HFF-Myc (cell line): ENCODE measurements around the gene IFT122.

ENCODE experiments used
- DNase-seq: peaks from one replicate; pipeline ENCODE4 v3.0.0-alpha.2; 2011; ENCODE audit warnings: low read depth; ENCODE audit errors: extremely low read depth
- H3K4me3 ChIP-seq: replicated peaks from 2 replicates; pipeline ENCODE4 v1.5.1; 2011; ENCODE audit warnings: low read depth, mild to moderate bottlenecking, control low read depth, low read length
- CTCF ChIP-seq: IDR thresholded peaks from 2 replicates; pipeline ENCODE4 v1.5.1; 2012; ENCODE audit warnings: mild to moderate bottlenecking, low read depth, low read length, control low read depth; ENCODE audit errors: missing control alignments

IFT122 gene

GRCh38 chr3:129441215-129441614 lies 1.2 kb downstream of the IFT122 start:
- no peak for TF ChIP-seq CTCF
- no peak for DNase-seq
- peak overlapping the region; percentile 90 for H3K4me3 ChIP-seq

DNA sequence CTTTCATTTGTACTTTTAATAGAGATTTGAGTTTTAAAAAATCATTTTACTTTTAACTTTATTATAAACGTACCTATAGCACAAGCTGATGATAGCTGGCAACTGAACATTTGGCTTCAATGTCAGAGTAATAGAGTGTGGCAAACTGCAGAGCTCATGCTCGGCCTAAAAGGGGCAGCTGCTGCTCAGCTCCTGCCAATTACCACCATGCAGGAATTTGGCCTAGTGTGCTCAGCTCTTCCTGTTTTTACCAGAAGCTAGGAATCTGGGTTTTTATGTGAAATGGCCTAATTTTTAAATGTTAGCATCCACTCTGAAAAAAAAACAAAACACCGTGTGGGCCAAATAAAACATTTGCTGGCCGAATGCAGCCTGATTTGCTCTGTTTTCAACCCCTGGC lies 1.8 kb downstream of the IFT122 start:
- DNase-seq = no peak
- no peak for TF ChIP-seq CTCF
- peak overlapping the region; percentile 90 for H3K4me3 ChIP-seq

DNA sequence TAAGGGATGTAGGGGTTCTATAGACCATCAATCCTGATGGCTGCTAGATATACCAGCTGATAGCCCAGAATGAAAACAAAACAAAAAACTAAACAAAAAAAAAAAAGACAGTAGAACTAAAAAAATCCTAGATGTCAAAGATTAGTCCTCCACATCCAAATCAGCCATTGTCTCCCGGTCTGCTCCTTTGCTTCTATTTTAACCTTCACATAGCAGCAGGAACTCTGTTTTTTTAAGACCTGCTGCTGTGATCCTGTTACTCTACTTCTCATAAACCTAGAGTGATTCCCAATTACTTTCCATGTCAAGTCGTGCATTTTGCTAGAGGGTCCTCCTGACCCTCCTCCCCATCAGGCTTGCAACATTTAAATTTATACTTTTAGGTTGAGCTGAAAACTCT lies 2.5 kb downstream of the IFT122 start:
- peak overlapping the region; percentile 90; the same call in 1 of the 2 replicates for H3K4me3 ChIP-seq
- TF ChIP-seq CTCF = no peak
- DNase-seq = no peak

GRCh38 chr3:129442947-129443346 lies 2.9 kb downstream of the IFT122 start:
- DNase-seq = no peak
- no peak overlapping the region for H3K4me3 ChIP-seq
- TF ChIP-seq CTCF = no peak

- no peak for DNase-seq
- H3K4me3 ChIP-seq = no peak overlapping the region
- TF ChIP-seq CTCF = no peak
Observed at GRCh38 chr3:129445471-129445870, 5.4 kb downstream of the IFT122 start.

- no peak for TF ChIP-seq CTCF
- no peak for DNase-seq
- no peak overlapping the region for H3K4me3 ChIP-seq
Observed at GRCh38 chr3:129446926-129447325, 6.9 kb downstream of the IFT122 start.

DNA sequence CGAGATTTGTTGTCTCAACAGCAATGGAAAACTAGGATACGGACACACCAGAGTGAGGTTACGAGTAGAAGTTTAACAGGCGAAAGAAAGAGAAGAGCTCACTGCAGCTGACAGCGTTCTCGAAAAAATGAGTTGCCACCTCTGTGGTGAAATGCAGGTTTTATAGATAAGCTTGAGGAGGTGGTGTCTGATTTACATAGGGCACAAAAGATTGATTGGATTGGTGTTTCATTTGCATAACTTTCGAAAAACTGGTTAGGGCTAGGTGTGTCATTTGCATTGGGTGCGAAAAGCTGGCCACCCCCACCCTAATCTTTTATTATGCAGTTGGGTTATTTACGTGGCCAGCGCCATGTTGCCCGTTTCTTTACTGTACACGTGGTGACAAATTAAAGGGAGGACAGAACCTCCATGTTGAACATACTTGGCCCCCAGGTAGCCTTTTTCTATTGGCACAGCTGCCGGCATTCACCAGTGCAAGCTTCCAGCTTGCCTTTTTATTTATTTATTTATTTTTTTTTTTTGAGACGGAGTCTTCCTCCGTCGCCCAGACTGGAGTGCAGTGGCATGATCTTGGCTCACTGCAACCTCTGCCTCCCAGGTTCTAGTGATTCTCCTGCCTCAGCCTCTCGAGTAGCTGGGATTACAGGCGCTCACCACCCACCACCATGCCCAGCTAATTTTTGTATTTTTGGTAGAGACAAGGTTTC lies 8.3 kb downstream of the IFT122 start:
- H3K4me3 ChIP-seq = no peak overlapping the region
- DNase-seq = no peak
- no peak for TF ChIP-seq CTCF
